ENCODE data around the gene SUCLG1. TPM values are rescaled to one million over a fixed set of nuclear protein-coding genes. Genes with fewer than 3 reads are reported as not detected.
"Not testable (repeated sequence)": the region's sequence is repeated elsewhere in the genome, so short reads cannot be mapped to it uniquely, and the experiment has no call there.

SUCLG1 gene
- total and polyA plus RNA-seq, 8 donors: 33.1 to 69.5 (median 43.0) TPM

- H3K4me3 ChIP-seq: no peak overlapping the region
- intact Hi-C loops (cut with DNase I): no loop called here
- no peaks in the 10 kb centered on the region for H3K9me3 ChIP-seq
- TF ChIP-seq CTCF (IDR thresholded peaks at IDR 0.05): no peak
- no peak overlapping the region for H3K27ac ChIP-seq
- FAIRE-seq (no peak), DNase-seq (no peak), ATAC-seq (no peak)
- 20 to 24% methylated on average over 6 of the region's 6 CpGs for WGBS, 2 donors
- H3K27me3 ChIP-seq: no peaks in the 10 kb centered on the region
- peaks cover 7 to 21% (median 7%) of the 10 kb centered on the region in 3 donors for H3K4me1 ChIP-seq
- H3K36me3 ChIP-seq: no peaks in the 10 kb centered on the region
These were observed 13.9 kb upstream of the SUCLG1 start for GRCh38 chr2:84472856-84473565.

- H3K4me3 ChIP-seq; H3K27me3 ChIP-seq; H3K27ac ChIP-seq; FAIRE-seq; ATAC-seq; DNase-seq; H3K9me3 ChIP-seq; H3K36me3 ChIP-seq; intact Hi-C loops (cut with DNase I): not testable (repeated sequence)
- H3K4me1 ChIP-seq: peaks cover 7 to 21% (median 7%) of the 10 kb centered on the region in 3 donors
- WGBS, 2 donors: 21% methylated on average over 2 of the region's 2 CpGs
These were observed 13.3 kb upstream of the SUCLG1 start for GRCh38 chr2:84472423-84472822.

GRCh38 chr2:84467389-84467788 is 8.3 kb upstream of the SUCLG1 start:
- ATAC-seq (no peak), FAIRE-seq (no peak), DNase-seq (no peak)
- 64 to 77% methylated on average over 1 of the region's 1 CpG for WGBS, 2 donors
- H3K27me3 ChIP-seq: no peaks in the 10 kb centered on the region
- intact Hi-C loops (cut with DNase I): no loop called here
- no peak for TF ChIP-seq CTCF (IDR thresholded peaks at IDR 0.05)
- no peaks in the 10 kb centered on the region for H3K9me3 ChIP-seq
- no peaks in the 10 kb centered on the region for H3K36me3 ChIP-seq
- peaks cover 0 to 3% (median 0%) of the 10 kb centered on the region in 3 donors for H3K4me1 ChIP-seq
- H3K27ac ChIP-seq: no peak overlapping the region
- no peak overlapping the region for H3K4me3 ChIP-seq

DNA sequence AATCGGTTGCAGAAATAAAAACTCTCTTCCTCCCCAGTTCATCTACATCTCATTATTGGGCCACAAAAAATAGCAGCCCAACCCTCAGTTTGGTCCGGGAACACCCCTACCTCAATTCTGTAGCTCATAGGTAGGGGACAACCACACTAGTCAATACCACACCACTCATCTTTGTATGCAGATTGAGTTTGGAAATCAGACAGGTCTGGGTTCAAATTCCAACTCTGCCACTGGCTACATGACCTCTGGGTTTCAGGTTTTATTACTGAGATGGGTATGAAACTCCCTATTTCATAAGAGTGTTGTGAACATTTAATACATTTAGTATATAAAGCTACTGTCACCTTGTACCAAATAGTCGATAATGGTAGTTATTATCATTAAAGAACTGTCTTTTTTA is 2.2 kb upstream of the SUCLG1 start:
- H3K9me3 ChIP-seq: no peaks in the 10 kb centered on the region
- no peak for TF ChIP-seq CTCF (IDR thresholded peaks at IDR 0.05)
- H3K27me3 ChIP-seq: no peaks in the 10 kb centered on the region
- no peak for DNase-seq
- no peaks in the 10 kb centered on the region for H3K36me3 ChIP-seq
- peaks cover 0 to 28% (median 18%) of the 10 kb centered on the region in 3 donors for H3K4me1 ChIP-seq
- no peak for ATAC-seq
- no peak overlapping the region for H3K4me3 ChIP-seq
- intact Hi-C loops (cut with DNase I): no loop called here
- H3K27ac ChIP-seq: no peak overlapping the region
- 85 to 89% methylated on average over 3 of the region's 3 CpGs for WGBS, 2 donors
- no peak for FAIRE-seq

DNA sequence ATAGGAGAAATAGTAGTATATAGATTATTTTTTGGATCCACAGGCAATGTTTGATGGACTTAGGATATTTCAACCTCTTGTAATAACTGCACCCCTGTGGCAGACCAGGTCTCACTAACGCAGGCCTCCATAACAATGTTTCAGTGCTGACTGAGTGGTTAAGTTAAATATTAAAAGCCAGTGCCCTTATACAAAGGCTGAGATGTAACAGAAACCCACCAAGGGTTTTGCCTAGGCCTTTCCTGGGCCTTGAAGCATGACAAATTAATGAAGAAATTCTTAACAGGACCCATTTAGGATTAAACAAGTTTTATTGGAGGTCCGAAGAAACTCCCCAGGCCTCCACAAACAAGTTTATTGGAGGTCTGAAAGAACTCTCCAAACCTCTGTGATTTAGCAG is 1.6 kb upstream of the SUCLG1 start:
- DNase-seq (no peak), FAIRE-seq (no peak), ATAC-seq (no peak)
- Histone ChIP-seq H3K27me3 (no peaks in the 10 kb centered on the region), H3K36me3 (no peaks in the 10 kb centered on the region), H3K4me1 (peaks cover 0 to 32% (median 21%) of the 10 kb centered on the region in 3 donors), H3K27ac (no peak overlapping the region), H3K9me3 (no peaks in the 10 kb centered on the region), H3K4me3 (no peak overlapping the region)
- TF ChIP-seq CTCF (IDR thresholded peaks at IDR 0.05): no peak
- intact Hi-C loops (cut with DNase I): no loop called here
- 80 to 88% methylated on average over 2 of the region's 2 CpGs for WGBS, 2 donors

Data from pancreas (tissue), 10 donors.